ELF-1 (cell line): Measurements from ENCODE around the gene SLC39A11.
"Not testable (repeated sequence)": the region's sequence is repeated elsewhere in the genome, so short reads cannot be mapped to it uniquely, and the experiment has no call there.

Experiments used
- DNase-seq: peaks from one replicate; pipeline ENCODE4 v3.0.0-alpha.2; 2016; ENCODE audit warnings: low read depth, low spot score

SLC39A11 gene

GRCh38 chr17:73092523-73093135 lies at the start of gene SLC39A11:
TSS of gene SLC39A11 (minus strand) at chr17:73092688. CDS start at chr17:73088764, 3,924 bp downstream.
- peak; percentile 97 for DNase-seq

- DNase-seq: no peak
Observed at GRCh38 chr17:73141411-73141810, 48.9 kb upstream of the SLC39A11 start.

GRCh38 chr17:73140566-73140965 lies 48.1 kb upstream of the SLC39A11 start:
- DNase-seq: no peak

DNA sequence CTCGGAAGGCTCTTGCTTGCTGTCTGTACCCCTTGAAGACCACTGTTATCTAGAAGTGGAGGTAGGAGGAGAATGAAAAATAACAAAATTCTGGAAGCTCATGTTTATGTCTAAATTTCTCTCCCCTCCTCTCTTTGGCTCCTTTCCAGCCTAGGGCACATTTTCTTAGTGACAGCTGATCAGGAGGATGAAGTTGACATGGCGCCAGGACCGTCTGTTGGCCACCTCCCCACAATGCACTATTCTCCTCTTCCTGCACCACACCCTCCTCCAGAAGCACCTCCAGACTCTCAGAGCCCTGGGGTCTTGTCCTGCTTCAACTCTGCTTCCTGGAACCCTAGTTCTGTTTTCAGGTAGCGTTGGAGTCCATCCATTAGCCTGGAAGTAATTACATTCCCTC lies 46.8 kb upstream of the SLC39A11 start:
- DNase-seq: no peak

DNA sequence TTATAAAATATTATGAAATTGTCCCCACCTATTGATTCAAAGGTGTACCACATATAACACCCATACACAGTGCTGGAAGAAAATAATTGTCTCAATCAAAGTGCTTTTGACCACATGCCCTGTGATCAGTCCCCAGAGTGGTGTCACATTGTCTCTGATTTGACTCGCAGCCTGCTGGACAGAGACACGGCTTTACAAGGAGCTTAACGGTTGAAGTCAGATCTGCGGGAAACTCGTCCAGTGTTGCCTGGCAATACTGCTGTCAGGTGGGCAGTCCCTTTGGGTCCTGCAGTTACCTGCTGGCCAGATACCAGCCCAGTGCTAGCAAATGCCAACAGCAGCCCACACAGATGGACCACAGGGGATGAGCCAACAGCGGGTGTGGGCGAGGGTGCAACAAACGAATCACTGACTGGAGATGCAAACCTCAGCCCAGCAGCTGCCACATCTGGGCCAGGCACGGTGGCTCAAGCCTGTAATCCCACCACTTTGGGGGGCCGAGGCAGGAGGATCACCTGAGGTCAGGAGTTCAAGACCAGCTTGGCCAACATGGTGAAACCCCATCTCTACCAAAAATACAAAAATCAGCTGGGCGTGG lies 46.2 kb upstream of the SLC39A11 start:
- peak; percentile 12 for DNase-seq

DNA sequence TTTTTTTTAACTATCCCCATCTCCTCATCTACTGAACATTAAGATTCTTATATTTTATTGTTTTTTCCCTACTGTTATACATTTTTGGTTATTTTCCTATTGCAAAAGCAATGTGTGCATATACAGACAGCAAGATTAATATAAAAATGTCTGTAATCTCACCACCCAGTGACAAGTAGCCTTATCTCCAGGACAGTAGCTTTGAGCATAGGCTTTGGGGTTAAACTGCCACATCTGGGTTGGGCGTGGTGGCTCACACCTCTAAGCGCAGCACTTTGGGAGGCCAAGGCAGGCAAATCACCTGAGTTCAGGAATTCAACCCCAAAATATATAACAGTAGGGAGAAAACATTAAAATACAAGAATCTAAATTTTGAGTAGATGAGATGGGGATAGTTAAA lies 44.9 kb upstream of the SLC39A11 start:
- DNase-seq: no peak

GRCh38 chr17:73135766-73136165 lies 43.3 kb upstream of the SLC39A11 start:
- no peak for DNase-seq

DNA sequence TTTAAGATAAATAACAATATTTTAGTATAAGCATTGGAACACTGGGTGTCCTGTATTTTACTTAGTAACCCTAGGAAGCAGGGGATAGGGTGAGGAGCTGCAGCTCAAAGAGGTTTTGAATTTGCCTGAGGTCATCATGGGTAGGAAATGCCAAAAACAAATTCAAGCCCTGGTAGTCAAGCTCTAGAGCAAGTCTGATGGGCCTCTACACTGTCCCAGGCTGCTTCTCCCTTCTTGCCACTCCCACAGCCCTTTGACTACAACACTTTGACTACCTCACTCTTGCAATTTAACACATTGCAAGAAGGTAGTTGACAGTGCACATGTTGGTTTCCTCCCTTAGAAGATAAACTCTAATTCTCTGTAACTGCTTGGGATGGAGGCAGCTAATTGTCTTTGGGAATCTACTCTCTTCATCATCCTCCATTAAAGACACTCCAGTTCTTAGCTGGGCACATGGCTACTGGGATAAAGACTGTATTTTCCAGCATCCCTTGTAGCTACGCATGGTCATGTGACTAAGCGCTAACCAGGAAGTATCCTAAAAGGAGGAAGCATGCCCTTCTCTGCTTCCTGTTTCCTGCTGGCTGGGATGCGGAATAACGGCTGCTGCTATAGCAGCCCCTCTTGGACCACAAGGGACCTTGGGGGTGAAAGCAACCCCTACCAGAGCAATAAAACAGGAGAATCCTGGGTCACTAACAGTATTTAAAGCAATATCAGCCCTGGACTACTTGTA lies 41.6 kb upstream of the SLC39A11 start:
- no peak for DNase-seq

DNA sequence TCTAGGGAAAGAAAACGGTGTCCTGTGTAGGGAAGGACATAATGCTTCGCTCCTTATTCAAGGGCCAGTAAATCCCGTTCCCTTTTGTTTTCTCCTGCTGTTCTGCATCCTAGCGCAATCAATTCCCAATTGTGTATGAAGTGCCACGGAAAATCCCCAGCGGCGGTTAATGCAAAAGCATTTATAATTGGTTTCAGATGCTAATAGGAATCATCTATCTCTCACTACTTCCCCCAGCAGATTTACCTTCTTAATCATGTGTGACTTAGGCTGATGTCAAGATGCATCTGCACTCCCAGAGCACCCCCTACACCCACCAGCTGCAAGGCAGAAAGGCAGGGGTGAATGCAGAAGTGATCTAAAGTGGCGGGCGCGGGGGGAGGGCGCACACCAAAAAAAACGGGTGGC lies 39.6 kb upstream of the SLC39A11 start:
- DNase-seq: no peak

DNA sequence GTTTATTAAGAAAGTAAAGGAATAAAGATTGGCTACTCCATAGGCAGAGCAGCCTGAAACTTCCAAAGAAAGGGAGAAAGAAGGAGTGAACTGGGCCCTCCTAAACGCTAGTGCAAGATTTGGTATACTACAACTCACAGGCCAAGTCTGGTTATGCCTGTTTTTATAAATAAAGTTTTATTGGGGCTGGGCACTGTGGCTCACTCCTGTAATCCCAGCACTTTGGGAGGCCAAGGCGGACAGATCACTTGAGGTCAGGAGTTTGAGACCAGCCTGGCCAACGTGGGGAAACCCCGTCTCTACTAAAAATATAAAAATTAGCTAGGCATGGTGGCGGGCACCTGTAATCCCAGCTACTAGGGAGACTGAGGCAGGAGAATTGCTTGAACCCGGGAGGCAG lies 39.0 kb upstream of the SLC39A11 start:
- not testable (repeated sequence) for DNase-seq

GRCh38 chr17:73130977-73131376 lies 38.5 kb upstream of the SLC39A11 start:
- DNase-seq: no peak

- DNase-seq: no peak
Observed at GRCh38 chr17:73128496-73128895, 36.0 kb upstream of the SLC39A11 start.

DNA sequence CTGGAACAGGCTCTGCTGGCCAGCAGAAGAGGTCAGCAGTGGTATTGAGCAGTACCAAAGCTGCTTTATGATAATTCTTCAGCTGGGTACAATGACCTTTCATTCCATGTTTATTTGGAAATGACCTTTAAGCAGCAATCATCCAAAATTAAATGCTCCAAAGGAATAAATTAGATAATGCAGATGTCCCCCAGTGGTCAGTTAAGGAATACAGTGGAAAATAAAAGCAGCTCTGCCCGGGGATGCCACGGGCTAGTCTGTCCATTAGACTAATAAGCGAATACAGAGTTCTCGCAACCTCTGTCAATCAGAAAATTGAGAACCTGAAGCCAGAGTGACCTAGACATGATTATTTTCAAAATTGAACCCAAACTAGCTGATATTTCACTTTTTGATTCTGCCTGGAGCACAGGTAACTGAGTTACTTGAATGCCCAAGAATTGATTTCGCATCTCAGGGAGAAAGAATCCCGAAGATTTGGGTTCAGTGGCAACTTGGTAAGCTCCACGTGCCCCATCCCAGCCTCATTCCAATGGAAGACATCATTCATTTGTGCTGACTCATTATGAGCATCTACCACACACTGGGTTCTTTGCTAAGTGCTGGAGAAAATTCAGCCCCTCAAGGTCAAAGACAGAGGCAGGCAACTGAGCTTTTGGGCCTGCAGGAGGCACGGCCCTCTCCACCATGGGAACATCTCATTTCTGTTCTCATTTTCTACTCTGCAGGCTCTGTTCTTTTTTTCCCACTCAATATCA lies 34.4 kb upstream of the SLC39A11 start:
- DNase-seq: no peak

GRCh38 chr17:73123606-73124320 lies 31.3 kb upstream of the SLC39A11 start:
- no peak for DNase-seq

GRCh38 chr17:73122953-73123605 lies 30.6 kb upstream of the SLC39A11 start:
- DNase-seq: no peak

GRCh38 chr17:73121506-73121905 lies 29.0 kb upstream of the SLC39A11 start:
- DNase-seq: no peak

GRCh38 chr17:73119631-73120030 lies 27.1 kb upstream of the SLC39A11 start:
- DNase-seq: no peak

GRCh38 chr17:73118951-73119391 lies 26.5 kb upstream of the SLC39A11 start:
- DNase-seq: no peak

DNA sequence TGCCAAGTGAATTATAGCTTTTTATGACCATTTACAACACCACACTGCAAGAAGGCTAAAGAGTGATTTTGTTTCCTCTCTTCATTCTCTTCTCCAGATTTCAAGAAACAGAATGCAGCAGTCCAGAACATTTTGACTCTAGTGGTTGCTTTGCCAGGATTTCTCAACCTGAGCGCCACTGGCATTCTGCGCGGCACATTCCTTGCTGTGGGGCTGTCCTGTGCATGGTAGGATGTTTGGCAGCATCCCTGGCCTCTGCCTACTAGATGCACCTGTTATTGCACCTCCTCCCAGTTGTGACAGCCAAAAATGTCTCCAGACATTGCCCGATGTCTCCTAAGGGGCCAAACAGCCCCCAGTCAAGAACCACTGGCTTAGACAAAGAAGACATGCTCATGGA lies 25.7 kb upstream of the SLC39A11 start:
- no peak for DNase-seq

- DNase-seq: no peak
Observed at GRCh38 chr17:73112246-73112645, 19.8 kb upstream of the SLC39A11 start.

GRCh38 chr17:73111386-73111785 lies 18.9 kb upstream of the SLC39A11 start:
- DNase-seq: no peak
